Brain pericyte (primary cell): ENCODE results near the gene MAPKAPK5.
"Not testable (repeated sequence)": the region's sequence is repeated elsewhere in the genome, so short reads cannot be mapped to it uniquely, and the experiment has no call there.

Experiments used
- DNase-seq: peaks from one replicate; pipeline ENCODE4 v3.0.0-alpha.2; 2012; ENCODE audit warnings: low read depth, low spot score

MAPKAPK5 gene

DNA sequence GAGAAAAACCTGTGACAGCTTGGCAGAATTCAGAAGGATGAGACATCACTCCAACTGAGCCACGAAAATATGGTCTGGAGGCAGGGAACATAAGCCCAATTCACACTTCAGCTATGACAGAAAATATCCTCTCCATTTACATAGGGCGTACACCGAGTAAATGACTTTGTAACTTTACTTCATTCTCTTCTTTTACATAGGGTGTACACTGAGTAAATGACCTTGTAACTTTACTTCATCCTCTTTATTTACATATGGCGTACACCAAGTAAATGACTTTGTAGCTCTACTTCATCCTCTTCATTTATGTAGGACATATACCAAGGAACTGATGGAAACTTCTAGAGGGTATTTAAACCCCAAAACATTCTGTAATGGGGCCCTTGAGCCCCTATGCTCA lies 14.1 kb upstream of the MAPKAPK5 start:
- DNase-seq, result no peak

- no peak for DNase-seq
Observed at GRCh38 chr12:111828338-111828979, 13.6 kb upstream of the MAPKAPK5 start.

GRCh38 chr12:111829635-111830034 lies 12.4 kb upstream of the MAPKAPK5 start:
- not testable (repeated sequence) for DNase-seq

DNA sequence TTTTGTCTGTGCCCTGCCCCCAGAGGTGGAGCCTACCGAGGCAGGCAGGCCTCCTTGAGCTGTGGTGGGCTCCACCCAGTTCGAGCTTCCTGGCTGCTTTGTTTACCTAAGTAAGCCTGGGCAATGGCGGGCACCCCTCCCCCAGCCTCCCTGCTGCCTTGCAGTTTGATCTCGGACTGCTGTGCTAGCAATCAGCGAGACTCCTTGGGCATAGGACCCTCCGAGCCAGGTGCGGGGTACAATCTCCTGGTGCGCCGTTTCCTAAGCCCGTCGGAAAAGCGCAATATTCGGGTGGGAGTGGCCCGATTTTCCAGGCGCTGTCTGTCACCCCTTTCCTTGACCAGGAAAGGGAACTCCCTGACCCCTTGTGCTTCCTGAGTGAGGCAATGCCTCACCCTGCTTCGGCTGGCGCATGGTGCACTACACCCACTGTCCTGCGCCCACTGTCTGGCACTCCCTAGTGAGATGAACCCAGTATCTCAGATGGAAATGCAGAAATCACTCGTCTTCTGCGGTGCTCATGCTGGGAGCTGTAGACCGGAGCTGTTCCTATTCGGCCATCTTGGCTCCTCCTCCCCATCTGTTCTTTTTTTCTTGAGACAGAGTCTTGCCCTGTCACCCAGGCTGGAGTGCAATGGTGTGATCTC lies 7.2 kb upstream of the MAPKAPK5 start:
- DNase-seq, result not testable (repeated sequence)

GRCh38 chr12:111835531-111836181 lies 6.4 kb upstream of the MAPKAPK5 start:
- DNase-seq, result not testable (repeated sequence)

DNA sequence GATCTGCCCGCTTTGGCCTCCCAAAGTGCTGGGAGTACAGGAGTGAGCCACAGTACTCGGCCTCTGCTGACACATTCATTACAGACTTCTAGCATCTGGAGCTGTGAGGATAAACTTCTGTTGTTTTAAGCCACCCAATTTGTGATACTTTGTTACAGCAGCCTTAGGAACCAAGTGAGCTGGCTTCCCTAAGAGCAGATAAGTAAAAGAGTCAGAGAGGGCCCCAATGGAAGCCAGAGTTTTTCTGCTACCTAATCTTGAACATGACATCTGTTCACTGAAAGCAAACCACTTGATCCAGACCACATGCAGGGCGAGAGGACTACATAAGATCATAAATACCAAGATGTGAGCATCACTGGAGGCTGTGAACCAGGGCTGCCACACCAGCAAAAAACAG lies 3.7 kb upstream of the MAPKAPK5 start:
- DNase-seq, result no peak

- no peak for DNase-seq
Observed at GRCh38 chr12:111840807-111841206, 1.2 kb upstream of the MAPKAPK5 start.

- DNase-seq, result no peak
Observed at GRCh38 chr12:111841236-111841749, 735 bp upstream of the MAPKAPK5 start.

- no peak for DNase-seq
Observed at GRCh38 chr12:111842556-111843396, 748 bp downstream of the MAPKAPK5 start.

DNA sequence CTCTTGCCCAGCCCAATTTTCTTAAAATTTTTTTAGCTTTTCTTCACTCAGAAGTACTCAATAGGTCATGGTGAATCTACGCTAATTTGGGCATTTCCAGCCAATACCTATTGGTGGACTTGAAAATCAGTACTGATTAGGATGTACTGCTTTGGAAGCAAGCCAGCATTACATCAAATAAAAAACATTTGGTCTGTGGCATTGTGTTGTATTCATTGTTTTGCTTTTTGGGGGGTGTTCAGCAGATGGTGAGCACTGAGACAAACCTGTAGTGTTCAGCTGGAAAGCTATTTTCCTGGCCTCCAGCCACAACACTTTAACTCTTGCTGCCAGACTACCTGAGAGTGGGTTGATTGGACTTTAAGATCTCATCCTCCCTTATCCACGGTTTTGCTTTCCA lies 4.0 kb downstream of the MAPKAPK5 start:
- no peak for DNase-seq

GRCh38 chr12:111850526-111850925 lies 8.5 kb downstream of the MAPKAPK5 start:
- no peak for DNase-seq

- DNase-seq, result no peak
Observed at GRCh38 chr12:111858186-111858585, 16.2 kb downstream of the MAPKAPK5 start.

GRCh38 chr12:111858778-111859177 lies 16.8 kb downstream of the MAPKAPK5 start:
- no peak for DNase-seq

- no peak for DNase-seq
Observed at GRCh38 chr12:111864913-111865312, 22.9 kb downstream of the MAPKAPK5 start.

DNA sequence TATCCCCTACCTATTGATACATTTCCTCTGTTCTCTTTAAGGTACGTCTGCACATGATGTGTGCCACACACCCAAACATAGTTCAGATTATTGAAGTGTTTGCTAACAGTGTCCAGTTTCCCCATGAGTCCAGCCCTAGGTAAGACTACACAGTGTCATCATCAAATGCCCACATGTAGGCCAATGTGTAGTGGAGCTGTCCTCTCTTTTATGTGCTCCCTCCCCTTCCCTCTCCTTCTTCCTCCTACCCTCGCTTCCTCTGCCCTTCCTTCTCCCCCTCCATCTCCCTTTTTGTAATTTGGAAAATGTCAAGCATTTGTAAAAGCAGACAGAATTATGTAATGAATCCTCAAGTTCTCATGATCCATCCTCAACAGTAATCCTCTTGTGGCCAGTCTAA lies 25.5 kb downstream of the MAPKAPK5 start:
- no peak for DNase-seq

- DNase-seq, result no peak
Observed at GRCh38 chr12:111868676-111869588, 26.9 kb downstream of the MAPKAPK5 start.

DNA sequence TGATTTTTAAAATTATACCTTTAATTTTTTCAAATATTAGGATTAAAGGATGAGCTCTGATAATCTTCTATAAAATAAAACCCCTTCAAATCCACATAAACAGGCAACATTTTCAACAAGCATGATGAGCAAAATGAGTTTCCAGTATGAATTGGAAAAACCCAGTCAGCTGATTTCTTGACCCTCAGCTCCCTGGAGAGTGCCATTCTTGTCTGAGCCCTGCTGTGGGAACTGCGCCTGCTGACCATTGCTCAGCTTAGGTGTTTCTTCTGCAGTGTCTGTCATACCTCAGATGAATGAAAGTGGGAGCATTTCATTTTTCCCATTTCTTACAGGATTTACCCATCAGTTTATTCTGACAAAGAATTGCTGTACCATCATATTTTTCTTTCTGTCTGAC lies 27.6 kb downstream of the MAPKAPK5 start:
- no peak for DNase-seq

- DNase-seq, result no peak
Observed at GRCh38 chr12:111870216-111870615, 28.2 kb downstream of the MAPKAPK5 start.

DNA sequence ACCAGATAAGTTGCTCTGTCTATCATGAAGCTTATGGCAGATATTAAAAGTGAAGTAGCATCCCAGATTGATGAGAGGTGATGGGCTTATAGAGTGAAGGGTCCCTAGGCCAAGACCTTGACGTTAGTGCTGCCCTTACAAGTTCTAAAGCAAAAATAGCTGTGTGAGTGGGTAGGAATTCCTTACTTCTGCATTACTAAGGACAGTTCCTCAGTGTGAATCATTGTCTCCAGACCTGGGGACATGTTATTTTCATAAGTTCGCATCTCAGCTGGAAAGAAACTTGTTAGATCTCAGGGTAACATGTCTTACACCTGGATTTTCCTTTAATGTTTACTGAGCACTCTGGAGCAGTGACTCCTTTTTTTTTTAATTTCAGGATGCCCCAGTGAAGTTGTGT lies 28.7 kb downstream of the MAPKAPK5 start:
- no peak for DNase-seq

- no peak for DNase-seq
Observed at GRCh38 chr12:111873113-111873512, 31.1 kb downstream of the MAPKAPK5 start.

DNA sequence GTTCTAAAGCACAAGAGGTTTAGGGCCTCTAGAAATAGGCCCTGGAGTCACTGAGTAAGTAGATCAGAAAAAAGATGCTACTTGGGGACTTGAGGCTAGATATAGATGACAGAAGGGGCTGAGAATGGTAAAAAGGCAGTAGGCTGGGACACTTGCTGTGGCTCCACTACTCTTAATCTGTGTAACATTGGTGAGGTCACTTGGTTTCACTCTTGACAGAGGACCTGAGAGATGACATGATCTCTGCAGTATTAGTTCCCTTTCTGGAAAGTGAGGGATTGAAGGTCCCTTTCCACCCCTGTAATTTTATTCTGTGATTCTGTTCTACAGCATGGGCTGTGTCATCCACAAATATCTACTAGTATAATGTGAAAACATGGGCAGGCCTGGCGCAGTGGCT lies 39.7 kb downstream of the MAPKAPK5 start:
- DNase-seq, result no peak
